Measurements from ENCODE around the gene SNRPA1.

The SNRPA1 gene

DNA sequence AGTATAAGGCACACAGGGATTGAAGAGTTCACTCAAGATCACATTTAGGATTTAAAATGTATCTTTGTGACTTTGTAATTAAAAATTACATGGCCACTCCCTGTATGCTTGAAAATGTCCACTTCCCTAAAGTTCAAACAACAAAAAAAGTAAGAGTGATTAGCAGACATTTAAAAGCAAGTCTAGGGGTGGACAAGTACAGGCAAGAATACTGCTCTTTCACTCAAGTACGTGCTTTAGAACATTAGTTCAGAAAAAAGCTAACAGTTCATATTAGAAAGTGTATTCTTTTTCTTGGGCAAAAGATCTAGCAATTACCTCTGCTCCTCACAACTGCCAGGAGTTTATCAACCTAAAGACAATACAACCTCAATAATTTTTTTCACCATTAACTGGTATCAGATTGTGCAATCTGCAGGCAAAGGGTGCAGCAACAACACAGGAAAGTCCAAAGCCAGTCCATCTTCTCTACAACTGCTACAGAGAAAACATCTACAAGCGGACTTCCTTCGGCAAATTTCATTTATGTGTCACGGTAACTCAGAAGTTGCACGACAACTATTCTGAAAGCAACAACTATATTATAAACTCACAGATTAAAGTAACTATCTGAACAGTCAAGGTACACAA, 61.3 kb downstream of the SNRPA1 start:
- no peak for DNase-seq

DNA sequence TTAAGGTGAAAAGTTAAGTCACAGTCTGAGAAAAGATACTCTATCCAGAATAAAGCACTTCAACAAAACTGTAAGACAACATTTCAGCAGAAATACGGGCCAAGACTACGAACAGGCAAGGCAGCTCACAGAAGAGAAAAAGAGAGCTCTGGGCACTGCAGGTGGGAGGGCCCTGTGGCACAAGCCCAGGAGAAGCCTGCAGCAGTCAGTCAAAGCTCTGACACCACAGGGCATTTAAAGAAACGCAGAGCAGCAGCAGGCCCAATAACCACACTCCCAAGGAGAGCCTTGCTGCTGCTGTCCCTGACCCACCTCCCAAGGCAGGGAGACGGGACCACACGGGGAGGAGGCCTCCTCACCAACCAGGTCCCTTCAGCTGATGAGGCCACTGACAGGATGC, 62.4 kb downstream of the SNRPA1 start:
- no peak for DNase-seq

All from OCI-M1 (cell line).